OCI-LY1 (cell line): ENCODE data around the gene CSF3R.

Experiments used
- H2AFZ ChIP-seq: fragments of 200-600 bp; sonication (generic), shearing (Covaris generic); 2 replicates; pipeline ENCODE4 v1.6.0; 2014; ENCODE audit warnings: antibody characterized with exemption, mild to moderate bottlenecking, low read length
- H3F3A ChIP-seq: fragments of 200-600 bp; sonication (generic), shearing (Covaris generic); 2 replicates; pipeline ENCODE4 v1.6.0; 2014; ENCODE audit warnings: mild to moderate bottlenecking, antibody characterized with exemption, low read length, moderate library complexity; ENCODE audit not compliant: insufficient read depth
- H3K27ac ChIP-seq: fragments of 200-600 bp; sonication (generic); 2 replicates; pipeline ENCODE4 v1.5.1; 2014; ENCODE audit warnings: low read length, mixed run types, mild to moderate bottlenecking, low read depth; ENCODE audit not compliant: poor library complexity, severe bottlenecking
- H3K27me3 ChIP-seq: fragments of 200-600 bp; sonication (generic); 2 replicates; pipeline ENCODE4 v1.6.0; 2014; ENCODE audit warnings: antibody characterized with exemption, mild to moderate bottlenecking, low read length, moderate library complexity; ENCODE audit not compliant: insufficient read depth
- H3K36me3 ChIP-seq: fragments of 200-600 bp; sonication (generic); 2 replicates; pipeline ENCODE4 v1.6.1; 2014; ENCODE audit warnings: mild to moderate bottlenecking, antibody characterized with exemption, low read length, moderate library complexity, mixed read lengths; ENCODE audit not compliant: insufficient read depth
- H3K4me1 ChIP-seq: fragments of 200-600 bp; sonication (generic); 2 replicates; pipeline ENCODE4 v1.5.1; 2014; ENCODE audit warnings: mild to moderate bottlenecking, low read length, moderate library complexity; ENCODE audit not compliant: insufficient read depth, severe bottlenecking
- H3K4me2 ChIP-seq: fragments of 200-600 bp; sonication (generic), shearing (Covaris generic); 2 replicates; pipeline ENCODE4 v1.6.1; 2014; ENCODE audit warnings: low read length
- H3K4me3 ChIP-seq: fragments of 200-600 bp; sonication (generic); 2 replicates; pipeline ENCODE4 v1.5.1; 2014; ENCODE audit warnings: low read length, low read depth, mild to moderate bottlenecking, mixed read lengths; ENCODE audit not compliant: poor library complexity, severe bottlenecking
- H3K79me2 ChIP-seq: fragments of 200-600 bp; shearing (Covaris generic); 2 replicates; pipeline ENCODE4 v1.6.1; 2016; ENCODE audit warnings: mixed run types, low read length, mixed read lengths; ENCODE audit not compliant: insufficient read depth
- H3K9ac ChIP-seq: fragments of 200-600 bp; sonication (generic), shearing (Covaris generic); 2 replicates; pipeline ENCODE4 v1.6.1; 2014; ENCODE audit warnings: mild to moderate bottlenecking, low read length, mixed read lengths
- H3K9me2 ChIP-seq: fragments of 200-600 bp; sonication (generic), shearing (Covaris generic); 2 replicates; pipeline ENCODE4 v1.6.1; 2014; ENCODE audit warnings: low read depth, mild to moderate bottlenecking, low read length, mixed read lengths
- H3K9me3 ChIP-seq: fragments of 200-600 bp; shearing (Covaris generic); 2 replicates; pipeline ENCODE4 v1.6.1; 2014; ENCODE audit warnings: low read length, mixed read lengths
- H4K20me1 ChIP-seq: fragments of 200-600 bp; sonication (generic), shearing (Covaris generic); 2 replicates; pipeline ENCODE4 v1.6.0; 2016; ENCODE audit warnings: mild to moderate bottlenecking, low read length; ENCODE audit not compliant: insufficient read depth
- CTCF ChIP-seq: fragments of 200-600 bp; sonication (generic), shearing (Covaris generic); IDR thresholded peaks from 2 replicates; pipeline ENCODE4 v1.5.1; 2017; ENCODE audit warnings: mild to moderate bottlenecking, antibody characterized with exemption, low read length, moderate library complexity, mixed read lengths
- EZH2 ChIP-seq: fragments of 200-600 bp; sonication (generic), shearing (Covaris generic); IDR thresholded peaks from 2 replicates; pipeline ENCODE4 v1.8.0; 2017; ENCODE audit warnings: borderline replicate concordance, mixed run types, mild to moderate bottlenecking, antibody characterized with exemption, low read length, moderate library complexity, mixed read lengths

Gene CSF3R

GRCh38 chr1:36467027-36467410 is 15.7 kb downstream of the CSF3R start:
- Histone ChIP-seq H3K9ac (no peak overlapping the region), H3K9me2 (no peaks in the 10 kb centered on the region), H3K27me3 (no peaks in the 10 kb centered on the region), H2AFZ (no peak overlapping the region), H3K4me2 (no peak overlapping the region), H4K20me1 (no peaks in the 10 kb centered on the region), H3K9me3 (peaks cover 4% of the 10 kb centered on the region; the same call in 1 of the 2 replicates), H3K27ac (no peak overlapping the region), H3K36me3 (peaks cover 4% of the 10 kb centered on the region; the same call in 1 of the 2 replicates), H3K4me1 (peaks cover 15% of the 10 kb centered on the region), H3F3A (no peaks in the 10 kb centered on the region), H3K79me2 (no peaks in the 10 kb centered on the region), H3K4me3 (no peak overlapping the region)
- no peak for TF ChIP-seq CTCF
- no peak for TF ChIP-seq EZH2

GRCh38 chr1:36466370-36467026 is 16.2 kb downstream of the CSF3R start:
- H2AFZ ChIP-seq = no peak overlapping the region
- H3K9ac ChIP-seq = no peak overlapping the region
- H3K27me3 ChIP-seq = no peaks in the 10 kb centered on the region
- TF ChIP-seq EZH2 (no peak), CTCF (no peak)
- peaks cover 15% of the 10 kb centered on the region for H3K4me1 ChIP-seq
- peaks cover 4% of the 10 kb centered on the region; the same call in 1 of the 2 replicates for H3K9me3 ChIP-seq
- H3K4me2 ChIP-seq = no peak overlapping the region
- H3K27ac ChIP-seq = no peak overlapping the region
- peaks cover 9% of the 10 kb centered on the region; the same call in 1 of the 2 replicates for H3K36me3 ChIP-seq
- H3K79me2 ChIP-seq = no peaks in the 10 kb centered on the region
- H3K4me3 ChIP-seq = no peak overlapping the region
- no peaks in the 10 kb centered on the region for H4K20me1 ChIP-seq
- no peaks in the 10 kb centered on the region for H3F3A ChIP-seq
- H3K9me2 ChIP-seq = no peaks in the 10 kb centered on the region

GRCh38 chr1:36465731-36466369 is 16.9 kb downstream of the CSF3R start:
- H3K4me1 ChIP-seq = peaks cover 15% of the 10 kb centered on the region
- no peaks in the 10 kb centered on the region for H3K27me3 ChIP-seq
- no peak overlapping the region for H3K4me3 ChIP-seq
- H3K79me2 ChIP-seq = no peaks in the 10 kb centered on the region
- peaks cover 4% of the 10 kb centered on the region; the same call in 1 of the 2 replicates for H3K9me3 ChIP-seq
- no peak overlapping the region for H3K4me2 ChIP-seq
- H3K9ac ChIP-seq = no peak overlapping the region
- no peak overlapping the region for H2AFZ ChIP-seq
- TF ChIP-seq EZH2 (no peak), CTCF (no peak)
- peaks cover 16% of the 10 kb centered on the region; the same call in 1 of the 2 replicates for H3K36me3 ChIP-seq
- H4K20me1 ChIP-seq = no peaks in the 10 kb centered on the region
- no peak overlapping the region for H3K27ac ChIP-seq
- no peaks in the 10 kb centered on the region for H3F3A ChIP-seq
- no peaks in the 10 kb centered on the region for H3K9me2 ChIP-seq
